ENCODE measurements around the gene AKT1.
A peak's percentile ranks its signal among the peaks of the same experiment; 100 is the strongest.

Gene AKT1

DNA sequence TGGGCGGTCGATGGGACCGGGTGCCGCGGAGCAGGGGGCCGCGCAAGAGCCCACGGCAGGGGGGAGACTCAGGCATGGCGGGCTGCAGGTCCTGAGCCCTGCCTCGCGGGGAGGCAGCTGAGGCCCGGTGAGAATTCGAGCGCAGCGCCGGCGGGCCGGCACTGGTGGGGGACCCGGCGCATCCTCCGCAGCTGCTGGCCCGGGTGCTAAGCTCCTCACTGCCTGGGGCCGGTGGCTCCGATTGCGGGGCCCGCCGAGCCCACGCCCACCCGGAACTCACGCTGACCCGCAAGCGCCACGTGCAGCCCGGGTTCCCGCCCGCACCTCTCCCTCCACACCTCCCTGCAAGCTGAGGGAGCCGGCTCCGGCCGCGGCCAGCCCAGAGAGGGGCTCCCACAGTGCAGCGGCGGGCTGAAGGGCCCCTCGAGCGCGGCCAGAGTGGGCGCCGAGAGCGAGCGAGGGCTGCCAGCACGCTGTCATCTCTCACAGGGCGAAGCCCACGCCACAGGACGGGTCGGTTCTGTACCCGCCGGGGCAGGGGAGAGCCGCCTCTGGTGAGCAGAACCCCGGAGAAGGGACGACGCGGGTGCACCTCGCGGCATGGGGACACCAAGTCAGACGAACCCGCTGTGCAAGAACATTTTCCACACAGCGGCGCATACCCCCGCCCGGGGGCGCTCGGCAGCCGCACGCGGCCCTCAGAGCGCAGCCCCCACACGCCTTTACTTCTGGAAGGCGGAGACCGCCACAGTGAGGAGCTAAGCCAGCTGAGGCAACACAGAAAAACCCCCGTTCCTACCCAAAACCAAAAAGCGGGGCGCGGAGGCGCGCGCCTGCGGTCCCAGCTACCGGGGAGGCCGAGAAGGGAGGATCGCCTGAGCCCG is 43.8 kb downstream of the AKT1 start:
- no peak for DNase-seq

DNA sequence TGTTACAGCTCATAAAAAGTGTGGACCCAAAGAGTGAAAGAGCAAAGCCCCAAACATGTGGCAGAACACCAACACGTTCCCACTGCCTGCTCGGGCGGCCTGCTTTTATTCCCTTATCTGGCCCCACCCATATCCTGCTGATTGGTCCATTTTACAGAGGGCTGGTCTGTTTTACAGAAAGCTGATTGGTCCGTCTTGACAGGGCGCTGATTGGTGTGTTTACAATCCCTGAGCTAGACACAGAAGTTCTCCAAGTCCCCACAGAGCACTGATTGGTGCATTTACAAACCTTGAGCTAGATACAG is 44.8 kb downstream of the AKT1 start:
- DNase-seq, result peak; percentile 28

GRCh38 chr14:104750056-104750752 is 45.3 kb downstream of the AKT1 start:
- DNase-seq, result no peak

DNA sequence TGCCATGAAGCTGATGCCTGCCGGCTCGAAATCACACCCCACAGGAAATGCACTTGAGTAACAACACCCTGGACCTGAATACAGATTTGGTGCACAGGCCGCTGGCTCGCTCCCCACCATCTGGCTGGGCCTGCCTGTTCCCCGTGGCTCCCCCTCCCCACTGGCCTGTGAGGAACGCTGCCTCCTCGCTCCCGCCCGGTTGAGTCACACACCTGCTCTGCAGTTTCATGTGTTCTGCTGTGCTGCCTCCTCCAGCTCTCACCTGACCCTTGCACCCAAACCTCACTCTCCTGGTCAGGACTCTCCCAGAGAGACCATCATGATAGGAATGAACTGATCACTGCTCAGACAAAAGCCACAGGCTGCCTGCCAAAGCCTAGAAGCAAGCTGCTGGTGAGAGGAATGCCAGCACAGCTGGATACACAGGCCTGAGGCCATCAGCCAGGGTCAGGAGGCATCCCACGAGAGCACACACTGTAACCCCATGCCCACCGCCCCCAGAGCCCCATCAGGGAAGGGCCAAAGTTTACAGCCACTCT is 46.4 kb downstream of the AKT1 start:
- no peak for DNase-seq

GRCh38 chr14:104747876-104748275 is 47.7 kb downstream of the AKT1 start:
- DNase-seq, result no peak

DNA sequence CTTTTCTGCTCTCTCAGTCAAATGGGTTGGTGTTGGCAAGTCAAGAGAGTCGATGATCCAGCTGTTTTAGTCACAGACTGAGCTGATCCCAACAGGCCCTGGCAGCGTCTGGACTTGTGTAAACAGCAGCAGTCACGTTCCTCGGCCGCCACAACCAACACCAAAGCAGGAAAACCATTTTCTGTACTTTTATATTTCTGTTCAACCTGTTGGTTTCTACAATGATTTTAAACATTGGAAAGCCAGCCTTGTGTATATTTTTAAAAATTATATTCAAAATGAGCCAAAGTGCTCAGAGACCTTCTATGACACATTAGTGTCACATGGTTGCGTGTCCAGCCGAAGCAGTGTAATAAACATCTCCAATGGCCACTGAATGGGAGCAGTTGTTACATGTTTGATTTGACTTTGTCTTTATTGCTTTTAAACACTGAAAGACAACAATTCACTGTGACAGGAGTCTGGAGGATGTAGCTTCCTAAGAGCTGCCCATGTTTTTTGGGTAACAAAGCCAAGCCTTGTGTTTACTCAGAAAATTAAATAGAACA is 48.5 kb downstream of the AKT1 start:
- no peak for DNase-seq

DNA sequence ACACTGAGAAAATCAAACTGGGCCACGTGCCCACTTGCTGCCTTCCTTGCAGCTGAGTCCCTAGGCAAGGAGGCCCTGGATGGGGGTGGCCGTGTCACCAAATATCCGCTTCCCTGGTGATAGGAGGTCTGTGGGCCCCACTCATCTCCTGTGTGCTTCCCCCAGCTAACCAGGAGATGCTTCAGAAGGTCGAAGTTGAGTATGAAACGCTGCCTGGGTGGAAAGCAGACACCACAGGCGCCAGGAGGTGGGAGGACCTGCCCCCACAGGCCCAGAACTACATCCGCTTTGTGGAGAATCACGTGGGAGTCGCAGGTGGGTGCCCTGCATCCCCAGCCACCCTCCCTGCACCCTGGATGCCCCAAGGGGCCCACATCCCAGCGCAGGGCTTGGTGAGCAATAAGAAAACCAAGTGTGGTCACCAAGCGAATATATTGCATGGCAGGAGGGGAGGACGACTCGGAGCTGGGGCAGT is 49.4 kb downstream of the AKT1 start:
- peak; percentile 63 for DNase-seq

DNA sequence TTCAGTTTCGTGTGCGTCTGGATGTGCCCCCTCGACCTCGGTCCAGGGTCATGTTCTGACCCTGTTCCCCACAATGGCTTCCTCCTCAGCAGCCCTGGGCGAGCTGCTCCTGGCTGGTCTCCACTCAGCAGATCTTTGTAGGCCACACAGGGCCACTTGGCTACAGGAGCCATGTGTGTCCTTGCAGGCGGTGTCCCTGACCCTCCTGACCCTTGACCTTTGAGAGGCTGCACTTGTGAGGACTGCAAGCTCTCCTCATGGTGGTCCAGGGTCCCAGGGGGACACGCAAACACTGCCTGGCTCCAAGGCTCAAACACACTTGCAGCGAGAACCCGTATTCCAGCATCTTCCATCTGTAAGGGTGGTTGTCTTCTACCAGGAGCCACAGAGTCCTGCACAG is 50.1 kb downstream of the AKT1 start:
- DNase-seq, result no peak

DNA sequence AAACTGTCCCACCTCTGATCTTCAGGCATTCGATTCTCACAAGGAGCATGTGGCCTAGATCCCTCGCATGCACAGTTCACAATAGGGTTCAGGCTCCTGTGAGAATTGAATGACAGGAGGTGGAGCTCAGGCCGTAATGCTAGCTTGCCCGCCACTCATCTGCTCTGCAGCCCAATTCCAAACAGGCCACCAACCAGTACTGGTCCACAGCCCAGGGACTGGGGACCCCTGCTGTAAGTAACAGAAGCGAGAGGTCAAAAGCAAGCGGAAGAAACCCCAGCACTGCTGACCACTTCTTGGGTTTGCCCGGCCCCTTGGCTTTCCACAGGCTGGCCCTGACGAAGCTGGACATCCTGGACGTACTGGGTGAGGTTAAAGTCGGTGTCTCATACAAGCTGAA is 51.1 kb downstream of the AKT1 start:
- no peak for DNase-seq

- DNase-seq, result no peak
These were observed 51.8 kb downstream of the AKT1 start for GRCh38 chr14:104743461-104744380.

- no peak for DNase-seq
These were observed 52.7 kb downstream of the AKT1 start for GRCh38 chr14:104742586-104743455.

- DNase-seq, result no peak
These were observed 53.7 kb downstream of the AKT1 start for GRCh38 chr14:104741803-104742251.

DNA sequence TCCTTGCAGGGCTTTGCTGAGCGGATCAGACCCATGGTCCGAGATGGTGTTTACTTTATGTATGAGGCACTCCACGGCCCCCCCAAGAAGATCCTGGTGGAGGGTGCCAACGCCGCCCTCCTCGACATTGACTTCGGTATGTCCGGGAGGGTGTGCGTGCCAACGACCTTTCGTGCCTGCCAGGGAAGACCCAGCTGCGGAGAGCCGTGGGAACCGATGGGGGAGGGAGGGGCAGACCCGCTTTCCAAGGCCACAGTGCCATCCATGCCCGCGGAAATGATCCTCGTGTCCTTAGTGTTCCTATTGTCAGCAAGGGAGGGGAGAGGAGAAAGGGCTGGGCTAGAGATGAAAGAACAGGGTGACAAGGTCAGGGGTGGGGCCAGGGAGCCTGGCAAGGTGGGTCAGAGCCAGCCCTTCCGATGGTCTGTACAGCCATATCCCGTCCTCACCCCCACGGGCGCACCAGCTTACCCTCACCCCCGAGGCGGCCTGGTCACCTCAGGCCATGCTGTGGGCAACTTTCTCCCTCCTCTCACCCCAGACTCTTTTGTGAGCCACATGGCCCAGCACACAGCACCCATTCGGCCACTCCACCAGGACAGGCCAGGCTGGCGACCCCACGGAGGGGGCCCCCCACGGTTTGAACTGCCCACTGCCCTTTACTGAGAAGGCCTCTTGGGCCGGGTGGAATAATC is 54.3 kb downstream of the AKT1 start:
- no peak for DNase-seq

GRCh38 chr14:104739546-104740516 is 55.7 kb downstream of the AKT1 start:
- no peak for DNase-seq

- no peak for DNase-seq
These were observed 56.5 kb downstream of the AKT1 start for GRCh38 chr14:104739026-104739425.

DNA sequence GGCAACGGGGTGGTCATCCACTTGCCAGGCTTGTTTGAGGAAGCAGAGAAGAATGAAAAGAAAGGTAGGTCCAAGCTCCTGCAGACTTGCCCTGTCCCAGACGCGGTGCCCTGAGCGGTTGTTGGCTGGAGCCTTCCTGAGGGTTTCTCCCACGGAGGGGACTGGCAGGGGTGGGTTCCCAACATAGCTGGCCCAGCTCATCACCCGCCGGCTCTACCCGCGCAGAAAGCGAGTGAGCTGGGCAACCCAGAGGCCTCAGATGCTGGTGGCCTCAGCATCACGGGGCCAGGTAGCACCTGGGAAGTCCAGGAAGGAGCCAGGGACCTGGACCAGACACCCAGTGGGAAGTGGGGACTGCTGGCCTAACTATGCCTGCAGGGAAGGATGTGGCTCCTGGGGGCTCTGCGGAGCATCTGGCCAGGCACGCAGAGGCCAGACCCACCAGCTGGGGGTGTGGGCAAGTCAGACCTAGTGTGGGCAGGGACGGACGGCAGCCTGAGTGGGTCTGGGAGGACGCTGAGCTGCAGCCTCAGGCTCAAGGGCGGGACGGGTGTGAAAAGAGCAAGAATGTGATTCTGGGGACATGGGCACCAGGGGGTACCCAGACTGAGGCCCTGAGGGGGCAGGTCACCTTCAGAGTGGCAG is 57.1 kb downstream of the AKT1 start:
- no peak for DNase-seq

DNA sequence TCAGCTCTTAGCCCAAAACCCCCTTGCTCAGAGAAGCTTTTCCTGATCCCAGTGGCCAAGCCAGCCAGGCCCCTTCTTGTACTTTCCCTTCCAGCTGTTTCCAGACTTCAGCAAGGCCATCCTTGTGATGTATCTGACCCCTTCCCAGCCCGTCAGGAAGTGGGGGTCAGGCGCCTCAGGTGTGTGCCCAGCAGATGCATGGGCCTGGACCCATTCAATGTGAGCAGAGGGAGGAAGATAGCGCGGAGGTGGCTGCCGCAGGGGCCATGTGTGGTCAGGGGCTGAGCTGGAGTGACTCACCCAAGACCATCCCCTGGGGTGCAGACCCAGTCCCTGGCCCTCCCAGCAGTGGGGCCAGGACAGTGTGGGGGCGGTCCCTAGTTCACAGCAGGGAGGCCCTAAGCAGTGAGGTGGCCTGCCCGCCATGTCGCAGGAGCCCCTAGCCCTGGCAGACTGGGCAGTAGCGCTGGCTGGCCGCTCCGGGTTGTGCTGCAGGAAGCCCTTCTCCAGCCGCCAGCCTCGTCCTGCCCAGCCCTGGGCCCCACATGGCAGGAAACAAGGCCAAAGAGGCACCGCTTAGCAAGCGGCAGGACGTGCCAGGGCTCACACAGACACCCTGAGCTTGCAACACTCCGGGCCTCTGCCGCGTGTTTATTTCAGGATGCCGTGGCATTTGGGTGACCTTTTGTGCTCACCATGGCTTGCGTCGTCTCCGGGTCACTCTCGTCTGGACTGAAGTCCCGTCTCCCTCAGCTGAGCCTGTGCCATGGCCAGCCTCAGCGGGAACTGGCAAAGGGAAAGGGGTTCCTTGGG is 59.5 kb downstream of the AKT1 start:
- no peak for DNase-seq

Measured in activated CD4-positive, alpha-beta T cell treated with anti-CD3 and anti-CD28 coated beads, Interleukin-2, Interleukin-6, amounts not matched to agents 100 ng/mL and 50 ng/mL, durations not matched to agents 16 hours and 8 hours (primary cell).